HG02870 (cell line): ENCODE measurements around the gene PLD4.

ENCODE experiments used
- ATAC-seq: cut with Tn5 transposase; IDR thresholded peaks from one replicate; pipeline ENCODE4 v1.9.1; 2021; ENCODE audit warnings: mild to moderate bottlenecking, moderate library complexity; ENCODE audit not compliant: unreplicated experiment

The PLD4 gene

DNA sequence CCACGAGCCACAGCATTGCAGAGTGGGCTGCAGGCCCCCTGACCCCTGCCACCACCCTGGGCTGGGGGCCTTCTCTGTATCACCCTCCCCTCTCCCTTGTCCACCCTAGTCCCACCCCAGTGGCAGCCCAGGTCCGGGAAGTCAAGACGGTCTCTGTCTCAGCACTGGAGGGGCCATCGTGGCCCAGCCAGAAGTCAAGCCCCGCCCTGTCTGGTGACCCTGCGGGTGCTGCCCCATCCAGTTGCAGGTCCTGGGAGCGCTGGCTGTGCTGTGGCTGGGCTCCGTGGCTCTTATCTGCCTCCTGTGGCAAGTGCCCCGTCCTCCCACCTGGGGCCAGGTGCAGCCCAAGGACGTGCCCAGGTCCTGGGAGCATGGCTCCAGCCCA, 2.7 kb downstream of the PLD4 start:
- no peak for ATAC-seq

GRCh38 chr14:104927901-104928300, 3.2 kb downstream of the PLD4 start:
- no peak for ATAC-seq

DNA sequence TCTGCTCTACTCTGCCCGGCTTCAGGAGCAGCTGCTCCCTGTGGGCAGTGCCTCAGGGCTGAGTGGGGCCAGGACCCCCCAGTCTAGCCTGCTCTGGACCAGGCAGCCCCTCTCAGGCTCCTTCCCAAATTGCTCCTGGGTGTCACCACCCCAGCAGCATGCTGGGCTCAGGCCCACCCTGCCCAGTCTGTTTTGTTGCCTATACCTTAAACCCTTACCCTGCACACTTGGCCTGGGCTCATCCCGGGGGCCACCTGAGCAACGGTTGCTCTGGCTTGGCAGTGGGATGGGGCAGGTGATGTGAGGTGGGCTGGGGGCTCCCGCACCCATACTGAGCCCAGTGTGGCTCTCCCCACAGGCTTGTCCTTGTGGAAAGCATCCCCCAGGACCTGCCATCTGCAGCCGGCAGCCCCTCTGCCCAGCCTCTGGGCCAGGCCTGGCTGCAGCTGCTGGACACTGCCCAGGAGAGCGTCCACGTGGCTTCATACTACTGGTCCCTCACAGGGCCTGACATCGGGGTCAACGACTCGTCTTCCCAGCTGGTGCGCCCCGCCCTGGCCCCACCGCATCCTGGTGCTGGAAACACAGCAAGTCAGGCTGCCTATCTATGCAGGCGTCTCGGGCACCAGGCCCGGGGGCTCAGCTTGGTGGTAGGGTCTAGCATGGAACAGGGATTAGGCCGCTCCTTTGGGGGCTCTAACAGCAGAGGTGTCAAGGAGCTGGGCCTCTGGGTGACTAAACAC, 3.9 kb downstream of the PLD4 start:
- no peak for ATAC-seq

GRCh38 chr14:104929268-104930230, 4.9 kb downstream of the PLD4 start:
- no peak for ATAC-seq

- ATAC-seq = no peak
Observed at GRCh38 chr14:104930526-104931303, 6.0 kb downstream of the PLD4 start.

GRCh38 chr14:104931304-104931770, 6.7 kb downstream of the PLD4 start:
- no peak for ATAC-seq

DNA sequence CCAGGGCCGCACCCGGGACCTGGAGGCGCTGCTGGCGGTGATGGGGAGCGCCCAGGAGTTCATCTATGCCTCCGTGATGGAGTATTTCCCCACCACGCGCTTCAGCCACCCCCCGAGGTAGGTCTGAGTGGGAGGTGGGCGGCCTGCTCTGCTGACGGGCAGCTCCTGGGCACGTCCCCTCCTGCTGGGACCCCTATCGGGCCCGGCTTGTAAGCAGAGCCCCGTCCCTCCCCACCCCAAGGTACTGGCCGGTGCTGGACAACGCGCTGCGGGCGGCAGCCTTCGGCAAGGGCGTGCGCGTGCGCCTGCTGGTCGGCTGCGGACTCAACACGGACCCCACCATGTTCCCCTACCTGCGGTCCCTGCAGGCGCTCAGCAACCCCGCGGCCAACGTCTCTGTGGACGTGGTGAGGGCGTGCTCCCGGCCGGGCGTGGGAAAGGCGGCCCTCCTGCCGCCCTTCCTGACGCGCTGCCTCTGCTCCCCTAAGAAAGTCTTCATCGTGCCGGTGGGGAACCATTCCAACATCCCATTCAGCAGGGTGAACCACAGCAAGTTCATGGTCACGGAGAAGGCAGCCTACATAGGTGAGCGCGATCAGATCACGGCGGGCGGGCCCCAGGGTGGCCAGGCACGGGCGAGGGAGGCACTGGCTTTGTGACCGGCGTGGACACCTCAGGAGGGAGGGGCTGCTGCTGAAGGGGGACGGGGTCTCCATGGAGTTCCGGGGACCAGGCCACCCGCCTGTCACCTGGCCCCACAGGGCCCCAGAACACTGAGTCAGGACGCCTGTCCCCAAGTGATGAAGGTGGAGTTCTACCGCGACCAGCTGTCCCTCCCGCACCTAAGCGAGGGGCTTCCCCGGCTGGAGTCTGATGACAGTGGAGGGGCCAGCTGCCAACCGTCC, 7.3 kb downstream of the PLD4 start:
- no peak for ATAC-seq

- no peak for ATAC-seq
Observed at GRCh38 chr14:104932676-104933631, 8.3 kb downstream of the PLD4 start.

- ATAC-seq = no peak
Observed at GRCh38 chr14:104933746-104934733, 9.4 kb downstream of the PLD4 start.

DNA sequence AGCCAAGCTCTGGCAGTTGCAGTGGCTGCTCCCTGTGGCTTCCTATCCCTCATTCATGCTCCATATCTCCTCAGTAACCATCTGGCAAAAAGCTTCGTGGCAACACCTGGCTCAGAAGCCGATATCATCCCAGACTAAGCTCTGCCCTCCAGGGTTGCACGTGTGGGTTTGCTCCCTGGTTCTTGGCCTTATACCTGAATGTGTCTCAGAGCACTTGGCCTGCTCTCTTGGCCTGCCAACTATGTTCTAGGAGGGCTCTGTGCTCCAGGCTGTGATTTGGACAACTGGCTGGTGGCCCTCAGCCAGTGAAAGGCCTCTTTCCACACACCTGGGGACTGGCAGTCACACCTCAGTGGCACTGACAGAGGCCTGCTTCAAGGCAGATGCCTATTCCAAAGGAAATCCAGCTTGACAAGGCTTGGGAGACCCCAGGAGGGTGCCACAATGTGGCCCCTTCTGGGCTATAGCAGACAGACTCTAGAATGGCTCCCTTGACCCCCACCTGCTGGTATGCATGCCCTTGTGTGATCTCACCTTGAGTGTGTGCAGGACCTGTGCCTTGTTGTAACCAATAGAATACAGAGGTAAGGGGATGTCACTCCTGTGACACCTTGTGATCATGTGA, 10.5 kb downstream of the PLD4 start:
- ATAC-seq = no peak

- ATAC-seq = no peak
Observed at GRCh38 chr14:104935955-104936354, 11.3 kb downstream of the PLD4 start.

GRCh38 chr14:104936361-104937155, 11.9 kb downstream of the PLD4 start:
- no peak for ATAC-seq

GRCh38 chr14:104937161-104937560, 12.5 kb downstream of the PLD4 start:
- ATAC-seq = no peak

DNA sequence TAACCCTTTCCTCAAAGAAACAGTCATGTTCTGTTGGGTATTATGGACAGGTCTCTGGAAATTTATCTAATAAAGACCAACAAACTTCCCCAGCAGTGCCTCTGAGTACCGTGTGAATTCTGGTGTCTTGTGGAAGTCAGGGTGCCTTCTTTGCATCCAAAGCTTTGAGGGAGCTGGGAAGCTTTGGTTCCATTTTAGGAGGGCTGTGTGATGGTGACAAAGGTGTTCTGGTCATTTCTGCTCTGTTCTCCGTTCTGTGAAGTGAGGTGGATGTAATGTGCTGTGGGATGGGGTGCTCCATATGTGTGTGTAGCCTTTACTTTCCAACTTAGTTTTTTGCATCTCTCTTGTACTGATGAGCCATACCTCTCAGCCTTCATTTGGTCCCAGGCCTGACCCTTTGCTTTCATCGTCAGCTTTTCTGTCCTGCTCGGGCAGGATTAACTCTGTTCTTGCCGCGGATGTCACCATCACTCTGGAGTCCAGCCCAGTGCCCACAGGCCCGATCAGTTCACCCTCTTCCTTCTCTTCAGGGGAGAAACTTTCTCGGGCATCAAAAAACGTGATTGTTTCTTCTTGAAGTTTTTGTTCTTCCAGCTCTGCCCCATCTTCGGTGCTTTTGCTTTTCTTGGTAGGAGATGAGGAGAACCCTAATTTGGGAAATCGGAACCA, 13.2 kb downstream of the PLD4 start:
- no peak for ATAC-seq

DNA sequence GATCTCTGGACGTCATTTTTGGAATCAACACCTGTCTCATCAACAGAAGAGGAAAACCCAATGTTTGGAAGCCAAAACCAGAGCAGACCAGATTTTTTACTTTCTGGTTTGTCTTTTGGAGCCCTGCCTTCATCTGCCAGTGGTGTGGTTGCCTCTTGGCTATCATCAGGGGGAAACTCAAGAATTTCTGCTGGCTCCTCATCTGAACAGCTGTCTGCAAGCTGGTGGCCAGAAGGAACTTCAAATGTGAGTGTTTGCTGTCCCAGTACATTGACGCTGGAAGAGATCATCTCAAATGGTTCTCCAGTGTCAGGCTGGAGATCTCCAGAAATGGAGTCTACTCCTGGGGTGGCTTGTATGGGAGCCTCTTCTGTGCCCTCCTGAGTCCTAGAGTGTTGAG, 13.8 kb downstream of the PLD4 start:
- no peak for ATAC-seq

DNA sequence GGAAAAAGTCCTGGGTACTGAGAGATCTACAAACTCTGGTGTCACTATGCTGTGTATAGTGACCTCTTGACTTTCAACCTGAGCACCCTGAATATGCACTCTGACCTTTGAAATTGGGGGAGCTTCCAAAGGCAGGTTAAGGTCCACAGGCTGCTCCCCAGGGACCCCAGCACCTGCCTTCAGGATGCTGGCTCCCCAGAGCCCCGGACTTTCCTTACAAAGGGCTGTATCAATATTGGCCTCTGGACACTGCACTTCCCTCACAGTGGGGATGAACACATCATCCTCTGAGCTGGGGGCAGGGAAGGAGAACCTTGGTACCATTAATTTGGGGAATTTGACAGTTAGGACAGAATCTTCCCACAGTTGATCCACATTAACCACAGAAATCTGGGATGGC, 14.3 kb downstream of the PLD4 start:
- ATAC-seq = no peak
